GF-D8 (cell line): ENCODE data around the gene ATG4D.
"Not testable (repeated sequence)": the region's sequence is repeated elsewhere in the genome, so short reads cannot be mapped to it uniquely, and the experiment has no call there.

ENCODE experiments used
- DNase-seq: peaks from one replicate; lab custom pipeline; 2025; lab: John Stamatoyannopoulos, UW

ATG4D gene

GRCh38 chr19:10552510-10553053 lies 8.9 kb downstream of the ATG4D start:
- no peak for DNase-seq

- DNase-seq: no peak
Observed at GRCh38 chr19:10553087-10553667, 9.5 kb downstream of the ATG4D start.

GRCh38 chr19:10553943-10554381 lies 10.3 kb downstream of the ATG4D start:
- peak; percentile 86 for DNase-seq

DNA sequence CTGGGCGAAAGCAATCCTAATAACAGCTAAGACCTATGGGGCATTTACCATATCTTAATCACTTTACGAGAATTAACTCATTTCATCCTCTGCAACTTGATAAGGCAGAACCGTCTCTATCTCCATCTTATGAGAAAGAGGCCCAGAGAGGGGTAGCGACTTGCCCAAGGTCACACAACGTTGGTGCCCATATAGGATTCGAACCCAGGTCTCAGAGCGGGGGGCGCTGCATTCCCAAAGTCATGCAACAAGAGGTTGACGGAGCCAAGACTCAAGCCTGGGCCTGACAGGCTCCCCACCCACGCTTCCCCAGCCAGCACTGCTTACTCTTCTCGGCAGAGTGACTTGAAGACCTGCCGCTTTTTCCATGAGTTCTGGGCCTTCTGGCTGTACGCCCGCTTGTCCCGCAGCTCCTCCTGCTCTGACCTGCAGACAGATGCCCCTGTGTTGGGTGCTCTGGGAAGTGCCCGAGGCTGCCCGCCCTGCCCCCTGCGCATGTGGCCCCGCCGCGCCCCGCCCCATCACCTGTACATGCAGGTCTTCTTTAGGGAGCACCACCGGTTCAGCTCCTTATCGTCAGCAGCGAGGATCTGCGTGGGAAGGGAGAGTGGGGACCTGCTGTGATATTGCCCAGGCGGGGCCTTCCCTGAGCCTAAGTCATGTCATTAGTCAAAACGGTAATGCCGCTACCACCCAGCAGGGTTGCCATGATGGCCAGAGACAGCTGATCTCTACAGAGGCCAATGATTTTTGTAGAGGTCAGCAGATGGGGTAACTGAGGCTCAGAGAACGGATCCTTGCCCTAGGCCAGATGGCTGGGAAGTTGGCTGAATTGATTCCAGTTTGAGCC lies 11.3 kb downstream of the ATG4D start:
- DNase-seq: no peak

DNA sequence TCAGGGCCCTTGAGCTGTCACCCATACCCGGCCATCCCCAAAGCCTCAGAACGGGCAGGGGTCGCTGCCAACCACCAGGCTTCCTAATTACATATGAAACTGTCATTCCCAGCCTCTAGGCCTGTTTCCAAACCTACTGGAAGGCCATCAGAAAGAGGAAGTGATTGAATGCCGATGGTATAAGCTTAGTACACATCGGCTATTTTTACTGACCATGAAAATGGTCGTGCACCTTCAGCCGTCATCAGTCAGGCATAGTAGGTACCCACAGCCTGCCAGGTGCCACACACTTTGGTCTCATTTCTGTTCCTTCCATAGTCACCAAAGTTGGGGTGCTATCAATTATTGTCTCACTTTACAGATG lies 11.9 kb downstream of the ATG4D start:
- DNase-seq: no peak

DNA sequence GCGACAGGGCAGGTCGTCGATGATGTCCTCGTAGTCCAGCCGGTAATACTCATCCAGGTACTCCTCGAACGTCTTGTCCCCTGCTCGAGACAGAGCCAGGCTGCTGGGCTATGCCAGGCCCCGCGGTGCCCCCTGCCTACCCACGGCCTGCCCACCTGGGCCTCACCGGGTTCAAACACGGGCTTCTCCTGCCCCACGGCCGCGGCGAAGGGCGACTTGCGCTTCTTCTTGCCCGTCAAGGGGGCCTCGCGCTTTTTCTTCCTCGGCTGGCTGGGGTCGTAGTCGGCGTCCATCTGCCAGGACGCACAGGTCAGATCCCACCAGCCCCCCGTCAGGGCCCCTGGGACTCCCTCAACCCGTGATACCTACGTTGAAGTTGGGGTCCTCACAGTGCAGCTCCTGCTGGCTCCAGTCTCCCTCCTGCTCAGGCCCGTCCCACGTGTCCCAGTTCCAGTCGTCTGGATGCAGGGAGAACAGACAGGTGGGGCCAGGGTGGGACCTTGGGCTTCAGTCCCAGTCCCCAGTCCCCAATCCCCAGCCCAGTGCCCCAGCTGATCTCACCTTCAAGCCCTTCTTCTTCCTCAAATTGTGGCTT lies 14.0 kb downstream of the ATG4D start:
- no peak for DNase-seq

- no peak for DNase-seq
Observed at GRCh38 chr19:10560154-10560553, 16.4 kb downstream of the ATG4D start.

DNA sequence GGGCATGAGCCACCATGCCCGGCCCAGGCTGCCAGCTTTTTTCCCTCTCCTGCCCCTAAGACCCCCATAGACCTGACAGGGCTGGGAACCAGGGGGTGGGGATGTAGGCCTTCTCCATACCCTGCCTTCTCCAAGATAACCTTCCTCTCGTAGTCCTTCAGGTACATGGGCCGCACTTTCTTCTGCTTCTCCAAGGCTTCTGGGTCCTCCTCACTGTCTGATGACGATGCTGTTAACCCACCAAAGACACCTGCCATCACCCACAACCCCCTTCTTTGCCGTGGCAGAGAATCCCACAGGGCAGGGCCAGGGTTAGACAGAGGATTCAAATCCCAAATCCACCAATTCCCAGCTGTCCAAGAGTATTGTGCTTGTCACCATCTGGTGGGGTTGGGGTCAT lies 18.9 kb downstream of the ATG4D start:
- DNase-seq: no peak

DNA sequence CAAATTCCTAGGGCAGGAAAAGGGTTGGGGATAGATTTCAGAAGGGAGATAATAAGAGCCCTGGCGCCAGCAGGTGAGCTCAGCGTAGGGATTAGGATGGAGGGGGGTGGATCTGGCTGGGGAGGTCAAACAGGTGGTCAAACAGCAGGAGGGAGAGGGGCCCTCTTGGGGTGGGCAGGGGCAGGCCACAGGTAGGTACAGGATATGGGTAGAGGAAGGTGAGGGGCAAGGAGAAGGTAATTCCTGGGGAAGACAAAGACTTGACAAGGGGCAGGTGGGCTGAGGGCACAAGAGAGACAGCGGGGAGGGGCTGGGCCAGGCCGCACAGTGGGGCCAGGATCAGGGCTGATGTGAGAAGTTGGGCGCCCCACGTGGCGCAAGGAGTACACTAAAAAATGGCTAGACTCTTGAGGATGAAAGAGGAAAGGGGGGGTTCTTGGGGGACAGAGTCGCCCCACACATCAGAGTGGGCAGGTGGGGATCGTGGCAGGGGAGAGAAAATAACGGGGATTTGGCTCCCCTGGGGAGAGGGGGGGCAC lies 21.4 kb downstream of the ATG4D start:
- peak; percentile 8 for DNase-seq

DNA sequence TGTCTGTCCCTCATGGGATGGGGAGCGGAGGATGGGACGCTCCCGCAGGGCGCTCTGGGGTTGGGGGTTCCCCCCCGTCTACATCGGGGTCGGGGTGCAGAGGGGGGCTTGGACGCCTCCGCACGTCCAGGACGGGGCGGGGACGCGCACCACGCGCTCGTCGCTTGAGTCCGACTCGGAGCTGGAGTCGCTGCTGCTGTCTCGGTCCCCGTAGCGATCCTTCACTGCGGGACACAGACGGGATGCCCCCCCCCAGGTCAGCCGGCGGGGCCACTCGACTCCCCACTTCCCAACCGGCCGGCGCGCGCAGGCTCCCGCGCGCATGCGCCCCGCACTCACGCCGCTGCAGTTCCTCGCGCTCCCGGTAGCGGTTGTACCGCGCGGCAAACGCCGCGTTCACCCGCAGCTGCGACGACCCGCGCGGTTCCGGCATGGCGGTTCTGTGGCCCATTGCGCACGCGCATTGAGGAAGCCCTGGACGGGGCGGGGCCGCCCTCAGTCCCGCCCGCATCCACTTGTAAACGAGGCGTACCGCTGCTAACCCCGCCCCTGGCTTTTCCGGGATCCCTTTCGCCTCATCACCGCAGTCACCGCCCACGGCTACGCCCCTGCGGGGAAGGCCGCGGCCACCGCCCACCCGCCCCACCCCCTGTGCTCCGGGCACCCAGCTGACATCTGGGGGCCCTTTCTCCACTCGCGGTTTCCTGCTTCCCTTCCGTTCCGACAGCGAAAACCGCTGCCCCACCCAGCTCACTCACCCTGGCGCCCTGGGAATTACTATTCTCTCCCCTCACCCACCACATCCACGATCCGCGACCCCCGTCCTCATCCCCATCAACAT lies 22.1 kb downstream of the ATG4D start, which contains the start of gene KRI1:
Gene KRI1 (minus strand): TSS at position 444 of the 841 bp plus-strand sequence. CDS start 11 bp downstream, at position 433.
- peak; percentile 96 for DNase-seq

DNA sequence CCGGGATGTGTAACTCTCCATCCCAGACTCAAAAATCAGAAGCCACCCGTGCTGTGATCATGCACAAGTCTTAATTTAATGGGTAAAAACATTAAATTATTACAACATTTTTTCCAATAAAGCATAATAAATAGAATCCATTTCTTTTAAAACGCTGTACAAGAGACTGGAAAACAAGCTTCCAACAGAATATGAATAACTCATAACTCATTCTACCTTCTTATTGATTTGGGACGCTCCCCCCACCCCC lies 22.6 kb downstream of the ATG4D start:
- DNase-seq: no peak

- DNase-seq: peak; percentile 42
Observed at GRCh38 chr19:10566658-10567410, 23.1 kb downstream of the ATG4D start.

DNA sequence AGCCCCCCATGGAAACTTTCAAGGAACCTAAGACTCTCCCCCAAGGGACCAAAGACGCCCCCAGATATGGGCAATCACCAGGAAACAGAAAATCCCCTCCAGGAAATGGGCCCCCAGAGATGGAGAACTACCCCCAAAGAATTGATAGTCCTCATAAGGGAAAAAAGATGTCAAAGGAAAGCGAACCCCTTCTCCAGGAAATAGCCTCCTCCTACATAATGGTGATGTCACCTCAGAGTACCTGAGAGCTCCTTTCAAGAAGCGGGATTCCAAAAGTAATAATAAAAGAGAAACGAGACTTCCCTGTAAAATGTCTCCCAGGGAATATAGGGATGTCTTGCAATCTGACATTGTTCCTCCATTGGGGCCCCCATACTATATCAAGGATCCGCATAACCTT lies 24.0 kb downstream of the ATG4D start:
- no peak for DNase-seq

DNA sequence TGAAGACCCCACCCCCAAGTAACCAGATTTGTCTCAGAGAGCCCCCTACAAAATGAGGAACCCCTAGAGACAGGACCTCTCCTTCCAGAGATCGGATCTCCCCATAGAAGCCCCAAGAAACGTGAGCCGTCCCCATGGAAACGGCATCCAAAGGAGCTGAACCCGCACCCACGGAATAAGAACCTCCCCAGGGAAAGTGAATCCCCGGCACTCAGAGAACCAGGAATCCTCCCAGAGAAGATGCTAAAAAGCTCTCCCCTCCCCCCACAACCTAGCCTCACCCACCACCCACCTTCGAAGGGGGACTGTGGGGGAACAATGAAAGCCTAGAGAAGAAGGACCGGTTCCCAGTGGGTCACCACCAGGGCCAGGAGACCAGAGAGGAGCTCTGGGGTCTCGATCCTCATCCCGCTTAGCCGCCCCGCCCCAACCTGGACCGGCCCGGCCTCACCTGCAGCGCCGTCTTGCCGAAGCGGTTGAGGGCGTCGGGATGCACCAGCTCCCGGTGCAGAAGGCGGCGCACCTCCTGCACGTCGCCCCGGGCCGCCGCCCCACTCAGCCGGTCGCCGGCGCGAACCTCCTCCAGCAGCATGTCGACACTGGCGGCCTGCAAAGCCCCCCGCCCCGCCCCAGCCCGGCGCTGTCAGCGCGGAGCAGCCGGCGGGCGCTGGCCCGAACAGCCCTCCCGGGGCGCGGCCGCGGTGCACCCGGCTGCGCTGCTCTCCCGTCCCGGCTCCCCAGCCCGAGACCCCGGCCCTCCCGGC lies 24.5 kb downstream of the ATG4D start:
- no peak for DNase-seq

GRCh38 chr19:10568826-10569651 lies 25.3 kb downstream of the ATG4D start, which contains the start of gene CDKN2D:
Gene CDKN2D, minus strand, starts transcription at chr19:10568979. Its CDS starts 326 bp downstream, at chr19:10568653.
- peak; percentile 96 for DNase-seq

DNA sequence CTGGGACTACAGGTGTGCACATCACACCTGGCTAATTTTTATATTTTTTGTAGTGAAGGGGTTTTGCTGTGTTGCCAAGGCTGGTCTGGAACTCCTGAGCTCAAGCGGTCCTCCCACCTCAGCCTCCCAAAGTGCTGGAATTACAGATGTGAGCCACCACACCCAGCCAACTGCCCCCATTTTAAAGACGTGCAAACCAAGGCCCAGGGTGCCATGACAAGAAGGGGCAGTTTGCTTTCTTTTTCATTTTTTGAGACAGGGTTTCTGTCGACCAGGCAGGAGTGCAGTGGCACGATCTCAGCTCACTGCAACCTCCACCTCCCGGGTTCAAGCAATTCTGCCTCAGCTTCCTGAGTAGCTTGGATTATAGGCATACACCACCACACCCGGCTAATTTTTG lies 30.1 kb downstream of the ATG4D start:
- DNase-seq: not testable (repeated sequence)

DNA sequence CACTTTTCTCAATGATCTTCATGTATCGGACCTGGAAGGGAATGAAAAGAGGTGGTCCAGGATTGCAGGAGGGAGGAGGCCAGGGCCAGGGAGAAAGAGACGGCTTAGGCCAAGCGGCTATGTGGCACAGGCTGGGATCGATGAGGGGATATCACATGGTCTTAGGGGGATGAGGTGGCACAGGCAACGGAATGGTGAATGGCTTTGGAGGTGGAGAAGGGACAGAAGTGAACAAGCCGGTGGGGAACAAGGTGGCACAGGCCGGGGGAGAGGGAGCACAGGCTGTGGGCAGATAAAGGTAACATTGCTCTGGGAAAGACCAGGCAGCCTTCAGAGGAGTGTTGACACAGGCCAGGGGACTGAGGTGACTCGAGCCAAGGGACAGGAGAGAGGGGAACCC lies 30.8 kb downstream of the ATG4D start:
- DNase-seq: no peak

DNA sequence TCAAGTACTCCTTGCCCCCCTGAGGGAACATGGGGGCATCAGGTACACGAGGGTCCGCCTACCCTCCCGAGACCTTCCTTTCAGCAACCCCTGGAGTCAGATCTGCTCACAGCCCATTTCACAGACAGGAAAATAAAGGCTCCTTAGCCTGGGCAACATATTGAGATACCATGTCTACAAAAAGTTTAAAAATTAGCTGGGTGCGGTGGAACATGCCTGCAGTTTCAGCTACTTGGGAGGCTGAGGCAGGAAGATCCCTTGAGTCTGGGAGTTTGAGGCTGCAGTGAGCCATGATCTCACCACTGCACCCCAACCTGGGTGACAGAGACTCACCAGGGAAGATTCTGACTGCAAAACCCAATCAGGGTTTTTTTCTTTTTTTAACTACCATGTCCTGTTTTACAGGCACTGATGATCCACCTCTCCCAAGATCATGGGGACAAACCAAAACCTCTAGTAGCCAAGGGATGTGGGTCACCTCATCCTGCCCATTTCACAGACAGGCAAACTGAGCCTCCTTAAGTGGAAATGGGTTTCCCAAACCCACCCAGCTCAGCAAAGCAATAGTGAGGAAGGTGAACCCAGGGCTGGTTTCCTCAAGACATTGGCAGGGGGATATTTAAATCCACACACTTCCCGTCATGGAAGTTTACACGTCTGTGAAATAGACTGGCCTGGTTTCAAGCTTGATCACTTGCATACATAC lies 31.5 kb downstream of the ATG4D start:
- DNase-seq: no peak

- no peak for DNase-seq
Observed at GRCh38 chr19:10577951-10578350, 34.2 kb downstream of the ATG4D start.
